CD4-positive, alpha-beta T cell treated with Interferon gamma for 1 hour (primary cell): ENCODE data around the gene NHLRC1.
"Not testable (repeated sequence)": the region's sequence is repeated elsewhere in the genome, so short reads cannot be mapped to it uniquely, and the experiment has no call there.

Experiments used
- DNase-seq: peaks from one replicate; pipeline ENCODE4 v3.0.0-alpha.2; 2020

The NHLRC1 gene

GRCh38 chr6:18122128-18123093, at the start of gene NHLRC1:
TSS of gene NHLRC1 (minus strand) at chr6:18122677. CDS start at chr6:18122606, 71 bp downstream.
- peak; percentile 79 for DNase-seq

- no peak for DNase-seq
Measured at GRCh38 chr6:18171871-18172270, 49.4 kb upstream of the NHLRC1 start.

- no peak for DNase-seq
Measured at GRCh38 chr6:18168264-18168663, 45.8 kb upstream of the NHLRC1 start.

GRCh38 chr6:18166312-18167036, 44.0 kb upstream of the NHLRC1 start:
- no peak for DNase-seq

GRCh38 chr6:18165751-18166150, 43.3 kb upstream of the NHLRC1 start:
- no peak for DNase-seq

GRCh38 chr6:18162401-18162800, 39.9 kb upstream of the NHLRC1 start:
- no peak for DNase-seq

- no peak for DNase-seq
Measured at GRCh38 chr6:18161431-18161830, 39.0 kb upstream of the NHLRC1 start.

- no peak for DNase-seq
Measured at GRCh38 chr6:18160911-18161310, 38.4 kb upstream of the NHLRC1 start.

GRCh38 chr6:18155864-18156421, 33.5 kb upstream of the NHLRC1 start:
- DNase-seq = peak; percentile 61

GRCh38 chr6:18155150-18155863, 32.8 kb upstream of the NHLRC1 start, which contains the start of gene KDM1B:
TSS of gene KDM1B (plus strand) at chr6:18155422. CDS start at chr6:18159896, 4,474 bp downstream.
- peak; percentile 98 for DNase-seq

GRCh38 chr6:18154507-18155149, 32.2 kb upstream of the NHLRC1 start, which contains the start of gene TPMT:
TSS of gene TPMT (minus strand) at chr6:18155077. CDS start at chr6:18149127, 5,950 bp downstream.
- no peak for DNase-seq

GRCh38 chr6:18153311-18153703, 30.8 kb upstream of the NHLRC1 start:
- no peak for DNase-seq

- no peak for DNase-seq
Measured at GRCh38 chr6:18151801-18152200, 29.3 kb upstream of the NHLRC1 start.

GRCh38 chr6:18151391-18151790, 28.9 kb upstream of the NHLRC1 start:
- DNase-seq = not testable (repeated sequence)

GRCh38 chr6:18148304-18149025, 26.0 kb upstream of the NHLRC1 start:
- DNase-seq = peak; percentile 14

- no peak for DNase-seq
Measured at GRCh38 chr6:18147616-18148015, 25.1 kb upstream of the NHLRC1 start.

GRCh38 chr6:18147160-18147559, 24.7 kb upstream of the NHLRC1 start:
- DNase-seq = no peak

GRCh38 chr6:18142591-18142861, 20.0 kb upstream of the NHLRC1 start:
- no peak for DNase-seq

GRCh38 chr6:18141805-18142590, 19.5 kb upstream of the NHLRC1 start:
- no peak for DNase-seq

GRCh38 chr6:18139935-18140621, 17.6 kb upstream of the NHLRC1 start:
- no peak for DNase-seq
